ENCODE results near the gene PHRF1.

PHRF1 gene

DNA sequence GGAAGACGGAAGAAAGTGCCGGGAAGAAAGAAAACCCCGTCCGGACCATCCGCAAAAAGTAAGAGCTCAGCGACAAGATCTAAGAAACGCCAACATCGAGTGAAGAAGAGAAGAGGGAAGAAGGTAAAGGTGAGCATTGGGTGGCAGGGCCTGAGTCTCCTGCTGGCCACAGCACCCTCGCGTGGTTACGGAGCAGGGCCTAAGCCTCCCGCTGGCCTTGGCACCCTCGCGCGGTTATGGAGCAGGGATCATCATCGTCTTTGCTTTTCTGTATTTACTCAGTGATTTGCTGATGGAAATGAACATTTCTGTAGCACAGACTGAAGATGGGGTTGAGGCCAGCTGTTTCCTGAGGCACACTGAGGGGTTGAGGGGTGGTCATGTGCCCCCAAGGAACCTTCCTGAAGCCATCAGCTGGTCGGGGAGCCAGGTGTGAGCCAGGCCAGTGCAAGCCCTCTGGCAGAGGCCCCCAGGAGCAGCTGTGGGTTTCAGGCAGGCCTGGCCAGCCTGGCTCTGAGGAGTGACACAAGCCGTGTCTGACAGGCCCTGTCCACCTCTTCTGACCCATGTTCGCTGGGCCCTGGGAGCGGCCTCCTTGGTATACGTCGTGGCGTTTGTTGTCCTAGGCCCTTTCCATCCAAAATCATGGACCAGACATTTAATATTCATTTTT is 25.4 kb downstream of the PHRF1 start:
- no peak for DNase-seq (ENCODE audit: low spot score)

DNA sequence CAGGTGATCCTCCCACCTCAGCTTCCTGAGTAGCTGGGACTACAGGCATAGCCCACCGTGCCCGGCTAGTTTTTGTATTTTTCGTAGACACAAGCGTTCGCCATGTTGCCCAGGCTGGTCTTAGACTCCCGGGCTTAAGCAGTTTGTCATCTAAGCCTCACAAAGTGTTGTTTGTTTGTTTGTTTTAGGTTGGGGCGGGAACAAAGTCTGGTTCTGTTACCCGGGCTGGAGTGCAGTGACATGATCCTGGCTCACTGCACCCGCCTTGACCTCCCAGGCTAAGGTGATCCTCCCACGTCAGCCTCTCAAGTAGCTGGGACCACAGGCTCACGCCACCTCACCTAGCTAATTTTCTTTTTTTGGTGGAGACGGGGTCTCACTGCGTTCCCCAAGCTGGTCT is 26.9 kb downstream of the PHRF1 start:
- no peak for DNase-seq (ENCODE audit: low spot score)

DNA sequence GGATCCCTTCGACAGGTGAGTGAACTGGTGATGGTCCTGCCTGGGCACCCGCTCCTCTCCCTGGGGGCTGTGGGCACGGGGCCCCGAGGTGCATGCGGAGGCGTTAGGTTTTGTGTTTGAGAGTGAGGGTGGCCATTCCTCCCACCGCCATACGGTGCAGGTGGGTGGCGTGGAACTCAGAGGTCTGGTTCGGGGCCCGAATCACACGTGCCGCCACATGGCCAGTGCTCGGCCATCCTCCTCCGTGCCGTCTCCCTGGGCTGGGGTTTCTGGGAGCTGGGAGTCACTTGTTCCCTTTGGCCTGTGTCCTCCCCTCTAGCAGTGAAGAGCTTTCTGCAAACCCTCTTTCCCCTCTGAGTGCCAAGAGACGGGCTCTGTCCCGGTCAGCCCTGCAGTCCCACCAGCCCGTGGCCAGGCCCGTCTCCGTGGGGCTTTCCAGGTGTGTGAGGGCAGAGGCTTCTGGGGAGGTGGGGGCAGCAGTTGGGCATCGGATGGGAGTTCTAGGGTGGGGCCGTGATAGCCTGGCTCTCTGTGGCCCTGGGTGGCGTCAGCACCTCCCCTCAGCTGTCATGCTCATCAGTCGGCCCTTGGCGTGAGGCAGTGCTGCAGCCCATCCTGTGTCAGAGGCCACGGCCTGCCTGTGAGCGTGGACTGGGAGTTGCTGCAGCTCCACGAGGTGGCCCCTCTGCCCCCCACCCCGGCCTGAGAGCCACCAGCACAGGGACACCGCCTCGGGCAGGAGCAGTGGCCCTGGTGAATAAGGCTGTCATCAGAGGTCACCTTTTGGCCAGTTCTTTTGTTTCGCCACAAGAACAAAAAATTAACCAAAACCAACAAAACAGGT is 29.2 kb downstream of the PHRF1 start:
- DNase-seq (ENCODE audit: low spot score) = no peak

DNA sequence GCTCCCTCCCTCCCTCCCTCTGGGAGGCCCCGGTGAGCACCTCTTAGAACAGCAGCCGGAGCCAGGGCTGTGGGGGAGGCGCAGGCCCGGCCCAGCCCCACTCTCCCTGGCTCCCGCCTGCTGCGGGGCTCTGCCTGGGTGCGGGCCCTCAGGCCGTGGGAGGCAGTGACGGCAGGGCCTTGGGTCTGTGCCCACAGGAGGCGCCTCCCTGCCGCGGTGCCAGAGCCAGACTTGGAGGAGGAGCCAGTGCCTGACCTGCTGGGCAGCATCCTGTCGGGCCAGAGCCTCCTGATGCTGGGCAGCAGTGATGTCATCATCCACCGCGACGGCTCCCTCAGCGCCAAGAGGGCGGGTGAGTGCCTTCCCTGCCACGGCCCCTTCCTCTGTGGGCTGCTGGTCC is 30.0 kb downstream of the PHRF1 start:
- no peak for DNase-seq (ENCODE audit: low spot score)

DNA sequence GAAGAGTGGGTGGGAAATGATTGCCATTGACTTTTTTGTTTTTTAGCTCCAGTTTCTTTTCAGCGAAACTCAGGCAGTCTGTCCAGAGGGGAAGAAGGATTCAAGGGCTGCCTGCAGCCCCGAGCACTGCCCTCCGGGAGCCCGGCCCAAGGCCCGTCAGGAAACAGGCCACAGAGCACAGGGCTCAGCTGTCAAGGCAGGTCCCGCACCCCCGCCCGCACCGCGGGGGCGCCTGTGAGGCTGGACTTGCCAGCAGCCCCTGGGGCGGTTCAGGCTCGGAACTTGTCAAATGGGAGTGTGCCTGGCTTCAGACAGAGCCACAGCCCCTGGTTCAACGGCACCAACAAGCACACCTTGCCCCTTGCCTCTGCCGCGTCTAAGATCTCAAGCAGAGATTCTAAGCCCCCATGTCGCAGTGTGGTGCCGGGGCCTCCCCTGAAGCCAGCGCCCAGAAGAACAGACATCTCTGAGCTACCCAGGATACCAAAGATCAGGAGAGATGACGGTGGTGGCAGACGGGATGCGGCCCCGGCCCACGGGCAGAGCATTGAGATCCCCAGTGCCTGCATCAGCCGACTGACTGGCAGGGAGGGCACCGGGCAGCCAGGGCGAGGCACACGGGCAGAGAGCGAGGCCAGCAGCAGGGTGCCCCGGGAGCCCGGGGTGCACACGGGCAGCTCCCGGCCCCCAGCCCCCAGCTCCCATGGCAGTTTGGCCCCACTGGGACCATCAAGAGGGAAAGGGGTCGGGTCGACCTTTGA is 30.9 kb downstream of the PHRF1 start:
- no peak for DNase-seq (ENCODE audit: low spot score)

DNA sequence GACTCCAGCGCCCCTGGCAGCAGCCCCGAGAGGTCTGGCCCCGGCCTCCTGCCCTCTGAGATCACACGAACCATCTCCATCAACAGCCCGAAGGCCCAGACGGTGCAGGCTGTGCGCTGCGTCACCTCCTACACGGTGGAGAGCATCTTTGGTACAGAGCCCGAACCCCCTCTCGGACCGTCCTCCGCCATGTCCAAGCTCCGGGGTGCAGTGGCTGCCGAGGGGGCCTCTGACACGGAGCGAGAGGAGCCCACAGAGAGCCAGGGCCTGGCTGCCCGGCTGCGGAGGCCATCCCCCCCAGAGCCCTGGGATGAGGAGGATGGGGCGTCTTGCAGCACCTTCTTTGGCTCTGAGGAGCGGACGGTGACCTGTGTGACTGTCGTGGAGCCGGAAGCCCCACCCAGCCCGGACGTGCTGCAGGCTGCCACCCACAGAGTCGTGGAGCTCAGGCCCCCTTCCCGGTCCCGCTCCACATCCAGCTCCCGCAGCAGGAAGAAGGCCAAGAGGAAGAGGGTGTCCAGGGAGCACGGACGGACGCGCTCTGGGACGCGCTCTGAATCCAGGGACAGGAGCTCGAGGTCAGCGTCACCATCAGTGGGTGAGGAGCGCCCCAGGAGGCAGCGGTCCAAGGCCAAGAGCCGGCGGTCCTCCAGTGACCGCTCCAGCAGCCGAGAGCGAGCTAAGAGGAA is 31.8 kb downstream of the PHRF1 start:
- no peak for DNase-seq (ENCODE audit: low spot score)

DNA sequence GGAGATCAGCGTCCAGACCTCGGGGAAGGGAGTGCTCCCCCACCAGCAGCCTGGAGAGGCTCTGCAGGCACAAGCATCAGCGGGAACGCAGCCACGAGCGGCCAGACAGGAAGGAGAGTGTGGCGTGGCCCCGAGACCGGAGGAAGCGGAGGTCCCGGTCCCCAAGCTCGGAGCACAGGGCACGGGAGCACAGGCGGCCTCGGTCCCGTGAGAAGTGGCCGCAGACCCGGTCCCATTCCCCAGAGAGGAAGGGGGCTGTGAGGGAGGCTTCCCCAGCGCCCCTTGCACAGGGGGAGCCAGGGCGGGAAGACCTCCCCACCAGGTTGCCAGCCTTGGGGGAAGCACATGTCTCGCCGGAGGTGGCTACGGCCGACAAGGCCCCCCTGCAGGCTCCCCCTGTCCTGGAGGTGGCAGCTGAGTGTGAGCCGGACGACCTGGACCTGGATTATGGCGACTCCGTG is 32.6 kb downstream of the PHRF1 start:
- DNase-seq (ENCODE audit: low spot score) = no peak

DNA sequence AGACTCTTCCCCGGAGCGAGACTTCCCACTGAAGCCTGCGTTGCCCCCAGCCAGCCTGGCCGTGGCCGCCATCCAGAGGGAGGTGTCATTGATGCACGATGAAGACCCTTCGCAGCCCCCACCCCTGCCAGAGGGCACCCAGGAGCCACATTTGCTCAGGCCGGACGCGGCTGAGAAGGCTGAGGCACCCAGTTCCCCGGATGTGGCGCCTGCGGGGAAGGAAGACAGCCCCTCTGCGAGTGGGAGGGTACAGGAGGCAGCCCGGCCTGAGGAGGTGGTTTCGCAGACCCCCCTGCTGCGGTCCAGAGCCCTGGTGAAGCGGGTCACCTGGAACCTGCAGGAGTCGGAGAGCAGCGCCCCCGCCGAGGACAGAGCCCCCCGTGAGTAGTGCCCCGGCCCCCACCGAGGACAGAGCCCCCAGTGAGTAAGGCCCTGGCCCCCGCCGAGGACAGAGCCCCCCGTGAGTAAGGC is 33.1 kb downstream of the PHRF1 start:
- DNase-seq (ENCODE audit: low spot score) = no peak

DNA sequence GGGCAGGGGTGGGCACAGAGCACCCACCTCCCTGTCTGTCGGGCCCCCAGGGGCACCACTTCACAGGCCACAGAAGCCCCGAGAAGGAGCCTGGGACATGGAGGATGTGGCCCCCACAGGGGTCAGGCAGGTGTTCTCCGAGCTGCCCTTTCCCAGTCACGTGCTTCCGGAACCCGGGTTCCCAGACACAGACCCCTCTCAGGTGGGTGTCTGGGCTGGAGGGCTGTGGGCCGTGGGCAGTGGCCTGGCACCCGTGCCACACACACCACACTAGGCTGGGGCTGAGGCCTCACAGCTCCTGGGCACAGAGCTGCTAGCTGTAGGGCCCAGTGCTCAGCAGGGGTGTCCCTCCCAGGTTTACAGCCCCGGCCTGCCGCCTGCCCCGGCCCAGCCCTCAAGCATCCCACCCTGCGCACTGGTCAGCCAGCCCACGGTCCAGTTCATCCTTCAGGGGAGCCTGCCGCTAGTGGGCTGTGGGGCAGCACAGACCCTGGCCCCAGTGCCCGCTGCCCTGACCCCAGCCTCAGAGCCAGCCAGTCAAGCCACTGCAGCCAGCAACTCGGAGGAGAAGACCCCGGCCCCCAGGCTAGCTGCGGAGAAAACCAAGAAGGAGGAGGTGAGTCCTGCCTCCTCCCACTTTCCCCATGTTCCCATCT is 34.0 kb downstream of the PHRF1 start:
- DNase-seq (ENCODE audit: low spot score) = no peak

DNA sequence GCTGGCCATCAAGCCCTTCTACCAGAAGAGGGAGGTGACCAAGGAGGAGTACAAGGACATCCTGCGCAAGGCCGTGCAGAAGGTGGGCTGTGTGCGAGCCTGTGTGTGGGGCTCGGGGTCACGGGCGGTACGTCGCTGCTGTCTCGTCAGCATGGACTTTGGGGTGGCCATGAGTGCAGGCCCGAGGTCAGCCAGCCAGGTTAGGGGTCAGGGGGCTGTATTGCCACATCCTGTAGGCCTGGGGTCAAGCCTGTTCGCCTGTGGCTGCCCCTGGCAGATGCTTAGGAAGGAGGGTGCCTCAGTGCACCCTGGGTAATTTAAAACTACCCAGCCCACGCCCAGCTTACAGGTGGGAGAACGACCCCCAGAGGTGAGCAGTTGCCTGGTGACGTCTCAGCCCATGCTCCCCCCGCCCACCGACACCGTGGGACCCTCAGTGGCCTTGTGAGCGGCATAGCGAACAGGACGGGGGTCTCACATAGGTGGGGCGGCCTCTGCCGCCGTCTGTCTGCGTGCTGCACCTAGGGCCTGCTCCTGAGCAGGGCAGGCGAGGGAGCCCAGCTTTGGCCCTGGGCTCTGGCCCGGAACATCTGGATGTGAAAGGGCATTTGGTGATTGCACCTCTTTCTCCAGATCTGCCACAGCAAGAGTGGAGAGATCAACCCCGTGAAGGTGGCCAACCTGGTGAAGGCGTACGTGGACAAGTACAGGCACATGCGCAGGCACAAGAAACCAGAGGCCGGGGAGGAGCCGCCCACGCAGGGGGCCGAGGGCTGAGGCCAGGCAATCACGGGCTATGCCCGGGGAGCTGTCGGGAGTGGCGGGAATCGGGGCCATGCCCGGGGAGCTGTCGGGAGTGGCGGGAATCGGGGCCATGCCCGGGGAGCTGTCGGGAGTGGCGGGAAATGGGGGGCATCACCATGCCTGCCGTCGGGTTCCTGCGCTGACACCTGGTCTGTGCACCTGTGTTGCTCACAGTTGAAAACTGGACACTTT is 35.0 kb downstream of the PHRF1 start:
- no peak for DNase-seq (ENCODE audit: low spot score)

DNA sequence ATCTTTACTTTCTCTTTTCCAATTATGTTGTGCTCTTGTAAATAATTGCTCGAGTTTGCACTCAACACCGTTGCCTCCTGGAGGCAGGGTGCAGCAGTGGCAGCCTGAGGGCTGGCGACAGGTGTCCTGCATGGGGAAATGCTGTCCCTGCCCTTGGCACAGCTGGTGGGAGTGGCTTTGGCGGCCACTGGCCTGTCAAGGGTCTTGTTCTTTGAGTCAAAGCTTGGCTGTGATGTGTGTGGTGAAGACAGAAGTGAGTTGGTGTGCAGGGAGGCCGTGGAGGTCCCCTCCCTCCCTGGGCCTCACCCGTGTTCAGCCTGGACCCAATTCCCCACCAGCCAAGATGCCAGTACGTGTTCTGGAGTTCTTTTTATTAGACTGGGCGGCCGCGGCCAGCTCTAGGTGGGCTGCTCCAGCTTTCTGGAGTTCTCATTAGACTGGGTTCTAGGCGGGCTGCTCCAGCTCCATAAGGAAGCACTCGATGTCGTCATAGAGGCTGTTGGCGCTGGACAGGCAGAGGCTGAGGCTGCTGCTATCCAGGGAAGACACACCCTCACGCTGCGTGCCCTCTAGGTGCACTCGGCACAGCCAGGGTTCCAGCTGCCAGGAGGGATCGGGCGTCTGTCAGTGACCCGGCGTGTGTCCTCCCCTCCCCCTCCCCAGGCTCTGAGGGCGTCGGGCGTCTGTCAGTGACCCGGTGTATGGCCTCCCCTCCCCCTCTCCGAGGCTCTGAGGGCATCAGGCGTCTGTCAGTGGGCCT is 36.1 kb downstream of the PHRF1 start:
- no peak for DNase-seq (ENCODE audit: low spot score)

DNA sequence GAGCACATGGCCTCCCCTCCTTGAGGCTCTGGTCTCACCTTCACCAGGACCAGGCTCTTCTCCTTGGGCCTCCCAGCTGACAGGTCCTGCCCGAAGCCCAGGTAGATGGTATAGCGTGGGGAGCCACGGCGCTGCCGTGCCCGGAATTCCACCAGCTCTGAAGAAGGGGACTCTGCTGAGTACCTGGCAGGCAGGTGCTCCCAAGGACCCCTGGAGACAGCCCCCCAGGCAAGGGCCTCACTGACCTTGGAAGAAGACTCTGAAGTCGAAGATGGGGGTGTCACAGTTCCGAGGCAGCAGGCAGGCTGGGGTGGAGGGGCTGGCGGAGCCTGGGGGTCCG is 36.7 kb downstream of the PHRF1 start:
- DNase-seq (ENCODE audit: low spot score) = no peak

DNA sequence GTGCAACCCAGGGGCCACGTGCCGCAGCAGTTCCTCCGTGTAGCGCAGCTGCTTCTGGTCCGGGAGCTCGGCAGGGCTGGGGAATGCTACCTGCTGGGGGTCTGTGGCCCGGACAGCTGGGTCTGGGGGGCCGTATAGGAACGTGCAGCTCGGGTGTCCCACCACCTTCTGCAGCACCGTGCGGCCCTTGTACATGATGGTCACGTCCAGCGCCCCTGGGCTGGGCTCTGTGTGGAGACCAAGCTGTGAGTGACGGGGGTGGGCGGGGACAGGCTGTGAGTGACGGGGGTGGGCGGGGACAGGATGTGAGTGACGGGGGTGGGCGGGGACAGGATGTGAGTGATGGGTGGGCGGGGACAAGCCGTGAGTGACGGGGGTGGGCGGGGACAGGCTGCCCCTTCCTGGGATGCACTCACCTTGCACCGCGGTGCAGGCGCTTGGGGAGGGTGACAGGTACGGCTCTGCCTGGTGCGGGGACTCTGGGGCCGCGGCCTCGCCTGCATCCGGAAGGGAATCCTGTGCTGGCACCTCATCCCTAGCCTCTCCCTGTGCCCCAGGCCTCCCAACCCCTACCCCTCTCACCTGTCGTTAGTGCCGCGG is 37.2 kb downstream of the PHRF1 start:
- peak; percentile 19 for DNase-seq (ENCODE audit: low spot score)

DNA sequence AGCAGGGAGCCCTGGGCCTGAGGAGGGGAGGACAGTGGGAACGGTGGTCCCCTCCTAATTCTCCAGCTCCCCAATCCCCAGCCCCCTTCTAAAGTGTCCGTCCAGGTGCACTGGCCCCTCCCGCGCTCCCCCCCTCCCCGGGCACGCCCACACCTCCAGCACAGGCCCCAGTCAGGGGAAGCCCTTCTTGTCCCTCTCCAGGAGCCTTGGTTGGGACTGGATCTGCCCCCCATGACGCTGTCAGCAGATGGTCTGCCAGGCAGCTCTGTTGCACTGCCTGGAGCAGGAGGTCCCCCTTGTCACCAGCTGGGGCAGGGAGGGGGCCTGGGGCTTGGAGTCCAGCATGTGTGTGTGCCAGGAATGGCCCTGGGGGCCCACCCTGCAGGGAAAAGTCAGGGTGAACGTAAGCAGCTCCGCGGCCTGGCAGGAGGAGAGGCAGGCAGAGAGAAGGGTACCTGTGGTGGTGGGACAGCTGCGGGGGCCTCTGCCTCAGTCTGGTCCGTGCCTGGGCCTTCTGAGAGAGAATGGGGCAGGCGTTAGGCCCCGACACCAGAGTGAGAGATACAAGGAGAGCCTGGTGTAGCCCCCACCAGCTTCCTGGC is 37.9 kb downstream of the PHRF1 start:
- no peak for DNase-seq (ENCODE audit: low spot score)

DNA sequence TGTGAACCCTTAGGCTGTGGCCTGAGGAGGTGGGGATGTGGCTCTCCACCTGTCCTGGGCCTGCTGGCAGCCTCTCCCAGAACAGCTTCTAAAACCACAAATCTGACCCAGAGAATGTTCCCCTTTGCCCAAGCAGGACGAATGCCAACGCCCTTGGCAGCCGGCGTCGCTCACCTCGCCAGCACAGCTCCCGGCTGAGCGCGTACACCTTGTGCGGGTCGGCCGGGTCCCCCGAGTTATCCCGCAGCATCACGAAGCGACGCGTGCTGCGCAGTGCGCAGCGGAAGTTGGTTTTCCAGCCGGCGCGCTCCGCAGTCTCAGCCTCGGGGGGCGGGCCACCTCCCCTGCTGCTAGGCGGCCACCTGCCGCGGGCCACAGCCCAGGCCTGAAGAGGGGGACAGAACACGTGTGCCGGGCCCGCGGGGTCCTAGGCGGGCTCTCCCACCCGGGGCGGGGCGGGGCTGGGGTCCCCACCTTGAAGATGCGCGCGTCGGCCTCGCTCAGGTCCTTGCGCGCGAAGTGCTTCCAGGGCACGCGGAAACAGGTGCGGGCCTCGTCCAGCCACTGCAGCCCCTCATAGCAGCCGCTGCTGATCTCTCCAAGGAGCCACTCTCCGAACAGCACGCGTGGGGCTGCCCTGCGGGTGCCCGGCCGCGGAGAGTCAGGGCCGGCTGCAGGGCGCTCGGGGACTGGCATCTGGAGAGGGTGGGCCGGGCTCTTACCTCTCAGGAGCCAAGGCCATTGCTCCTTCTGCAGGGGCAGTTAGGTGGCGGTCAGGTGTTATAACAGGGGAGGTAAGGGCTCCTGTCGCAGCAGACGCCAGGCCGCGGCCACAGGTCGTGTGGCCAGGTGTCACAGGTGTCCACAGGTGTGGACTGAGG is 38.6 kb downstream of the PHRF1 start:
- DNase-seq (ENCODE audit: low spot score) = no peak

DNA sequence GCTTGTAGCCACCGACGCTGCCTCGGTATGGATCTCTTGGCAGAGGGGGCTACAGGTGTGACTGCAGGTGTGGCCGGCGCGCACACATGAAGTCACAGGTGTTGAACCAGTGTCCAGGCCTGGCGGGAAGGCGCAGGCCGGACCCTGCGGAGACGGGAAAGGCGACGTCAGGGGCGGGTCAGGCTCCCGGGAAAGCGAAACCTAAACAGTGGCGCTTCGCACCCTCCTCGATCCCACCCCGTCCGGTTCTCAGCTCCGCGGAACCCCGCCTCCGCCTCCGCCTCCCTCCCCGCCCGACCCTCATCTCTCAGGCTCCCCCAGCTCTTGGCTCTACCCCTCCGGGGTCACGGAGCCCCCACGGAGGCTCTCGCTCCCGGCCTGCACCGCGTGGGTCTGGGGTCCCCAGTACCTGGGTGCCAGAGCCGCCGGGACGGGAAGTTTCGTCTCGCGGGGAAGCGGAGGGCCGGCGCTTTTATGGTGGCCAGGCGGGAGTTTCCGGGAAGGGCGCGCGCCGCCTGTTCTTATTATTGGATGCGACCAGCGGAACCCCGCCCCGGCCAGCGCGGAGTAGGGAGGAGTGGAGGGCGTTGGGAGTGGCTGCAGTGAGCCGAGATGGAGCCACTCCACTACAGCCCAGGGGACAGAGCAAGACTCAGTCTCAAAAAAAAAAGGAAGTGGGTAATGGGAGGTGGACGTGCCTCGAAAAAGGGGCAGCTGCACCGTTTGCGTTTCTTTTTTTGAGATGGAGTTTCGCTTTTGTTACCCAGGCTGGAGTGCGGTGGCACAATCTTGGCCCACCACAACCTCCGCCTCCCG is 39.4 kb downstream of the PHRF1 start, which contains the start of gene IRF7:
Gene IRF7 (minus strand): TSS at position 447 of the 816 bp plus-strand sequence. CDS start 586 bp downstream, outside the sequence.
- peak; percentile 70 for DNase-seq (ENCODE audit: low spot score)

Measured in hematopoietic multipotent progenitor cell treated with erythropoietin and hydrocortisone succinate and interleukin-3 and kit ligand, for 17 days (in vitro differentiated cells).